GM21515 (cell line): ENCODE results near the gene TRMT1.

Experiments
- ATAC-seq: cut with Tn5 transposase; IDR thresholded peaks from one replicate; pipeline ENCODE4 v1.9.1; 2021; ENCODE audit not compliant: unreplicated experiment

TRMT1 gene

DNA sequence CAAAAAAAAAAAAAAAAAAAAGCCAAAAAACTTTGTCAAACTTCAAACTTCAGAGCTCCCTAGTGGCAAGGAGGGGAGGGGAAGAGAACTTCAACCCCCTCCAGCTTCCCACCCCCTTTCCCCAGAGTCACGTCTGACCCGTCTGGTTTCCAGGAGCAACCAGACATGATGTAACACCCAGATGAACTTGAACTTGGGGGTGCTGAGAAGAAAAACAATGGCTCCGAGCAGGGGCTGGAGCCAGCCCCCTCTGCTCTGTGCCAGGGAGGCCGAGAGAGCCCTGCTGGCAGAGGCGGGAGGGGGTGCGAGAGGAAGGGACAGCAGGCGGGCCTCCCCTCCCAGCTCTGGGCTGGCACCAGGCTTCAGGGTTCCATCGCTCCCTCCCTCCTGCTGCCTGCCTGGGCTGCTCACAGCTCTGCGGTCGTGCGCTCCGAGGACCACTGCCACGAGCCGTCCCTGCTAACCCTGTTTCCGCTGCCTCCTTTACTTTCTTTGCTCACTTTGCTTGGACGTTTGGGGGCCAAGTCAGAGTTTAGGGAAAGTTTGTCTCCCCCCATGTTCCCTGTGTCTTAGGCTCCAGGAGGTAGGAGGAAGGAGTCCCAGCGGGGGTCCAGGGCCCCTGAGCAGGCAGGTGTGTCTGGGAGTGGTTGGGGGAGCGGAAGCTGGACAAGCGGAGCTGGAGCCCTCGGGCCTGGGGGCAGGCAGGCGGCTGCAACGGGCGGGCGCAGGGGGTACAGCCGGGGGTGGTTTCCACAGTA, 25.0 kb downstream of the TRMT1 start:
- ATAC-seq = no peak

- no peak for ATAC-seq
These were observed 25.9 kb downstream of the TRMT1 start for GRCh38 chr19:13090511-13091231.

GRCh38 chr19:13089857-13090507, 26.6 kb downstream of the TRMT1 start:
- ATAC-seq = no peak

GRCh38 chr19:13089139-13089856, 27.2 kb downstream of the TRMT1 start:
- no peak for ATAC-seq

GRCh38 chr19:13087795-13088537, 28.6 kb downstream of the TRMT1 start:
- no peak for ATAC-seq

GRCh38 chr19:13087295-13087694, 29.2 kb downstream of the TRMT1 start:
- ATAC-seq = no peak

GRCh38 chr19:13086341-13086740, 30.2 kb downstream of the TRMT1 start:
- no peak for ATAC-seq

DNA sequence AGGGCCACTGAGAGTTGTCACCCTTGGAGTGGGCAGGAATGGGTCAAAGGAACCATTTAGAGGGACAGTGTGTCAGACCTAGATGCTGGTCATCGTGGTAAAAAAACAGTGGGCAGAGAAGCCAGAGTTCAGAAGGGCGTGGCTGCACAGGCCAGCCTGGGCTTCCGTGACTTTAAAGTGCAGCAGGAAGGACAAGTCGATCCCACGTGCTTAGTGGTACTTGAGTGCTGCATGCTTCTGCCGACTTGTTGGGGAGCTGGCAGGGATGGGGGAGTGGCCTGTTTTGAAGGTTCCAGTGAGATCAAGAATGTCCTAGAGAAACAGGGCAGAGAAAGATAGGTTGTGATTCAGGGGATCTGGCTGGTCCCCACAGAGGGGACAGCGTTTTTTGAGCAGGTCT, 30.9 kb downstream of the TRMT1 start:
- ATAC-seq = no peak

GRCh38 chr19:13083627-13084026, 32.9 kb downstream of the TRMT1 start:
- ATAC-seq = no peak

DNA sequence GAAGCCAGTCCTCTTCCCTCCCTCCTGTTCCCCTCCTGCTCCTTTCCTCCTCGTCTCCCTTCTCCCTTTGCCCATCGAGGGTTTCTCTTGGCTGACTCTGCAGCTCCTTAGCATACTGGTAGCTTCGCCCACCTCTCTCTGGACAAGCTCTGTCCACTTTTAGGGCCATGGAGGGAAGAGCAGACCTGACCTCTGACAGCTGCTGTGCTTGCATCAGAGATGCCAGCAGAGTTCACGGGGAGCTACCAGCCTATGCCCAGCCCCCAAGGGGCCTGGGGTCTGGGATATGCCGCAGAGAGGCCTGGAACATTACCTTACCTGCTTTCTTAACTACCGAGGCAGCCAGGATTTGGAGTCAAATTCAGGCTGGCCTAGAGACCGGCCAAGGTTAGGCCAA, 33.5 kb downstream of the TRMT1 start:
- no peak for ATAC-seq

DNA sequence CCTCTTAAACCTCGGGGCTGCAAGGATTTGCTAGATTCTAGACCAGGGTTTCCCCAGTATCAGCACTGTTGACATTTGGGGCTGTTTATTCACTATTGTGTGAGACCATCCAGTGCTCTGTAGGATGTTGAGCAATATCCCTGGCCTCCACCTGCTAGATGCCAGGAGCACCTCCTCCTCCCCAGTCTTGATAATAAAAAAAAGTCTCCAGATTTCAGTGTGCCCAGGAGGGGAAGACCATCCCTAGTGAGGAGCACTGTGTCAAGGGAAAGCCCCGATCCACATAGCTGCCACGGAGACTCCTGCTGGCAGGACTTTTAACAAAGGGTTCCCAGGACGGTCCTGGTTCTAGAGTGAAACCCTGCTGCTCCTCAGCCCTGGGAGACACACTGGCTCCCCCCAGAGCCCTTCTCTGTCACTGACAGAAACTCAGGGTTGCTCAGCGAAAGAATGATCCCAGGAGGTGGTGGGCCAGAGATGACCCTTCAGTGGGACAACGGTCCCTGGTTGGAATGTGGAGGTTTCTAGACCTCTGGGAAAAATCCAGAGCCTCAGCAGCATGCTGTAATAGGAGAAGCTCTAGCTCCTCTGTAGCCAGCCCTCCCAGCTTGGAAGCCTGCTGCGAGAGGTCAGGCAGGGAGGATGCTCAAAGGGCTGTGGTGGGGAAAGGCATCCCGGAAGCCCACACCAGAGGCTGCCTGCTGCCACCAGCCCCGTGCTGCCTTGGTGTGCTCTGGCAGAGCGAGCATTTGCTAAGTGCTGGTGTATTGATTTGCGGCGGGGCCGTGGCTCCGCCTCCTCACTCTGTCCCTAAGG, 34.1 kb downstream of the TRMT1 start:
- no peak for ATAC-seq

DNA sequence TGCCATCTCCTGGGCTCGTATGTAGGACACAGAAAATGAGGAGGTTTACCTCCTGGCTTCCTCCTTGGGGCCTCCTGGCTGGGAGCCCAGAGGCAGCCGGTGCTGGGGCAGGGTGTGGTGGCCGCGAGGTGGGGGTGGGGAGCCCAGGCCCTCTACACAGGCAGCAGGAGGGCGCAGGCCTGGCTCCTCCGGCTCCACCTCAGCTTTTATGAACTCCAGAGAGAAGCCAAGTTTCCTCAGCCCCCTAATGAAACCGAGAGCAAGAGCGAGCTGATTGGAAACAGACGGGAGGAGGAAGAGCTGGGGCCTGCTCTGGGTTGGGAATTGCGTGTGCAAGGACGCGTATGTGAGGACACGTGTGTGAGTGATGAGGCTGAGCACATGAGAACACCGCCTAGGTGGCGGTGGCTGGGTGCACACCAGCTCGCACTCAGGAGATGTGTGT, 37.0 kb downstream of the TRMT1 start:
- no peak for ATAC-seq

DNA sequence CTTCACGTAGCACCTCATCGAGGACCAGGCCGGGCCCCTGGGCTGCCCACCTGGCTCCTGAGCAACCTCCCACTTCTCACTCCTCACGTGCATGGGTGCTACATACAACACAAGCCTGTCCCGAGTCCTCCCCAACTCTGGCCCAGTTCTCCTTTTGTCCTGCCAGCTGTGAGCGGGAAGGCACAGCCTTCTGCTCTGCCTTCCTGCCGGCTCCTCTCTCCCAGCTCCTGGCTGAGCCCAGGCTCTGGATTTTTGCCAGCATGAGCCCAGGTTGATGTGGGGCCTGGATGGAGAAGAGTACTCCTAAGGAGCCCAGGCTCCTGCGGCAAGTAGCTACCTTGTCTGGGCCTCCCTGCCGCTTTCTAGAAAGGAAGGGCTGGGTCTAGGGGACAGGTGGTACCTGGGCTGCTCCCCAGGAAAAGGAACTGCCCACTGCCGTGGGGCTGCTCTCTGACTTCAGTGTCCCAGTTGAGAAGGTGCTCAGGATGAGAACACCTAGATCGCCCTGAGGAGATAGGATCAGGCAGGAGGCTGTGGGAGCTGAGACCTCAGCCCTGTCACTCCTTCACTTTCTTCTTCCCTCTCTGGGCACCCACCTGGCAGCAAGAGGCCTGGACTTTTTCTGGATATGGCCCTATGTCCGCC, 37.5 kb downstream of the TRMT1 start:
- no peak for ATAC-seq

GRCh38 chr19:13078381-13078780, 38.2 kb downstream of the TRMT1 start:
- ATAC-seq = no peak

- no peak for ATAC-seq
These were observed 39.3 kb downstream of the TRMT1 start for GRCh38 chr19:13077240-13077639.

DNA sequence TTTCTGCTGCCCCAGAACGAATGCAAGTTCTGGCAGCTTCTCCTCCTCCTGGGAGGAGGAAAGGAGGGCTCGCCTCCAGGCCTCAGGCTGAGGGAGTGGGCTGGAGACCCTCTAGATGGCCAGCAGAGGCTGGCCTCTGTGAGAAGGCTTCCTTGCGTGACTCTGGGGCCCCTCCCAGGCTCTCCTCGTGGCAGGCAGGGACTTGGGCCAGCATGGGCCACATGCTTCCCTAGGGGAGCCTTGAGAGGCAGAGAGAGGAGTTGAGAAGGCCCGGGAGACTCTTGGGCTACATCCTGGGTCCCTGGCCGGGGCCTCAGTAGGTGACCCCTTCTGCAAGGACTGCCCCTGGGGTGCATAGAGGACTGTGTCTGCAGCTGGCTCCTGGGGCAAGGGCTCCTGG, 39.8 kb downstream of the TRMT1 start:
- ATAC-seq = no peak

DNA sequence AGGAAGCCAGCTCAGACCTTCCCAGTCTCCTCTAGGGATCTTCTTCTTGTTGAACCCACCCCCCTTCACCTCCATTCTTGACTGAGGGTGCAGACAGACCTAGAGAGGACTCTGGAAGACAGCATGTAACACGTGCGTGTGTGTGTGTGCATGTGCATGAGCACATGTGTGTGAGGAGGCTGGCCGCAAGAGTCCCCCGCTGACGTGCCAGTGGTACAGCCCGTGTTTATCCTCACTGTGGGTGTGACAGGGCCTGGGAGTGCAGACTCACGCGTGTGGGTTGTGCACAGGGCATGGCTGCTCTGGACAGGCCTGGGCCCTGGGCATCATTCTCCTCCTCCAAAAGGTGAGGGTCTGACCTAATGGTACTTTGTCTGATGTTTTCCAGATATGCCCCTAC, 40.2 kb downstream of the TRMT1 start:
- ATAC-seq = no peak

- ATAC-seq = no peak
These were observed 42.2 kb downstream of the TRMT1 start for GRCh38 chr19:13074378-13074777.

DNA sequence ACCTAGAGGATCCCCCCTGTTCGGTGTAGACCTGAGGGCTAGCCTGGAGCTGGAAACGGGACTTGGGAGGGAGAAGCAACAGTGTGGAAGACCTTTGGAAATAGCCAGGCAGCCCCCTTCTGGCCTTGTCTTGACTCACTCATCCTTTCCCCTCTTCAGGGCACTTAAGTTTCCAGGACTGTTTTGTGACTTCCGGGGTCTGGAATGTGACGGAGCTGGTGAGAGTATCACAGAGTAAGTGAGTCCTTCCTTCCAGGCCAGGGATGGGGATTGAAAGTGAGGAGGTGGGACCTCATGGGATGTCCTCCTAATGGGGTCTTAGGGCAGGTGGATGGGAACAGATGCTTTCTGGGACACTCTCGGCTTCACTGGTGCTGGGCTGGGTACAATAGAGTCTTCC, 43.3 kb downstream of the TRMT1 start:
- no peak for ATAC-seq
